ENCODE data around the gene ATXN7L2. TPM values are rescaled to one million over a fixed set of nuclear protein-coding genes. Genes with fewer than 3 reads are reported as not detected.

The ATXN7L2 gene
- total and polyA plus RNA-seq, 2 of the 8 experiments (the other 6 are each of a cell fraction or from before 2014, with no cell fraction given) = 8.1 to 9.3 TPM

DNA sequence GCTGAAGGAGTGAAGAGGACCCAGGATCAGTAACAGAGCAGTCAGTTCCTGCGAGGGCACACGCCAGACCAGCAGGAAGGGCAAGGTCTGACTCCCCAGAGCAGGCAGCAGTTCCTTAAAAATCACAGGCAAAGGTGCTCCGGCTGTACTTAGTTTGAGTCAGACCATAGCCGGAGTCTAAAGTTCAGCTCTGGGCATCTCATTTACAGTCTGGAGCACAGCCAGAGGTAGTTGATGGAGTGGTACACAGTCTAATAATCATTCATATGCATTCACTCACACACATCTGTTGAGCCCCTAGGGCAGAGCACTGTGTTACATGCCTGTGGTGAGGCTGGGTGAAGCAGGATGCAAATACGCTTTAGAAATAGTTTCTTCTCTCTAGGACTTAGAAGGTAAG is 33.2 kb downstream of the ATXN7L2 start:
- Histone ChIP-seq H2BK15ac (ENCODE audit: low read length) (no peak overlapping the region), H3K56ac (replicated peaks; ENCODE audit: insufficient read length, low read depth, low read length) (no peak overlapping the region), H2AK5ac (ENCODE audit: low read depth, low read length) (no peak overlapping the region), H2BK12ac (ENCODE audit: low read depth, low read length) (no peak overlapping the region), H4K8ac (ENCODE audit: extremely low read depth, insufficient read depth, low read length) (no peak overlapping the region), H3K9ac (replicated peaks in 1 of 4; ENCODE audit: extremely low read depth in 1 of 4, low read depth in 3 of 4, low read length in 3 of 4) (no peak overlapping the region), H2AFZ (ENCODE audit: low read length) (no peak overlapping the region), H3K4me2 (ENCODE audit: insufficient read depth in 1 of 2, low read depth in 2 of 2, low read length in 2 of 2) (no peak overlapping the region), H2BK5ac (ENCODE audit: low read depth, low read length) (no peak overlapping the region), H3K4me1 (replicated peaks in 1 of 4; ENCODE audit: control insufficient read depth in 3 of 4, insufficient read depth in 4 of 4, low read length in 3 of 4) (no peaks in the 10 kb centered on the region), H3K27ac (ENCODE audit: low read depth, low read length) (no peak overlapping the region), H2BK20ac (ENCODE audit: low read length) (no peak overlapping the region), H3K36me3 (ENCODE audit: control insufficient read depth in 2 of 4, insufficient read depth in 4 of 4, low read length in 3 of 4) (no peaks in the 10 kb centered on the region), H3K18ac (ENCODE audit: extremely low read depth, low read length) (no peak overlapping the region), H3K23me2 (ENCODE audit: low read depth, low read length) (no peaks in the 10 kb centered on the region), H3K4ac (replicated peaks; ENCODE audit: insufficient read length, low read depth, low read length) (no peak overlapping the region), H4K20me1 (replicated peaks in 1 of 2; ENCODE audit: control insufficient read depth in 1 of 2, insufficient read depth in 2 of 2, low read length in 2 of 2) (no peaks in the 10 kb centered on the region), H3K23ac (ENCODE audit: insufficient read length) (no peak overlapping the region), H3K79me2 (ENCODE audit: control insufficient read depth in 1 of 2, insufficient read depth in 2 of 2, low read length in 2 of 2) (no peaks in the 10 kb centered on the region), H3K27me3 (replicated peaks in 1 of 4; ENCODE audit: control insufficient read depth in 3 of 4, extremely low read depth in 1 of 4, insufficient read depth in 3 of 4, low read length in 3 of 4) (0 out of 7 replicates have a peak, but pooled peaks cover 0 to 2% (median 0%) of the 10 kb centered on the region in 4 experiments), H2BK120ac (replicated peaks; ENCODE audit: low read depth, low read length) (no peak overlapping the region), H3K14ac (ENCODE audit: insufficient read length) (no peak overlapping the region), H4K91ac (replicated peaks; ENCODE audit: insufficient read length, low read length) (no peak overlapping the region), H3K79me1 (ENCODE audit: low read depth, low read length) (no peaks in the 10 kb centered on the region), H4K5ac (ENCODE audit: insufficient read length, low read depth, low read length) (no peak overlapping the region), H3K9me3 (ENCODE audit: insufficient read depth in 2 of 2, low read depth in 1 of 2, low read length in 1 of 2) (no peaks in the 10 kb centered on the region), H3K4me3 (ENCODE audit: extremely low read depth in 1 of 4, insufficient read depth in 2 of 4, low read depth in 3 of 4, low read length in 4 of 4) (no peak overlapping the region)
- DNase-seq (ENCODE audit: low read depth in 1 of 2, low spot score in 2 of 2) (no peak), FAIRE-seq (no peak)
- ChIA-PET CTCF (ENCODE audit: partially characterized antibody) (interaction anchor here (0.8 to 43.7 kb wide), 3 partner anchors 17 to 192 kb away, joined by 3 to 1755 read pairs (median 666); partner anchors contain the start of genes ATXN7L2, CYB561D1 and GPR61), POLR2A (ENCODE audit: partially characterized antibody) (no interaction called here)
- 93% methylated on average over 5 of the region's 5 CpGs; no CpG with 5 or more reads in 1 of the 2 experiments for WGBS, 2 experiments (ENCODE audit: extremely low coverage in 1 of 2, insufficient coverage in 1 of 2, insufficient read length in 1 of 2, insufficient replicate concordance in 2 of 2, low coverage in 1 of 2, low lambda C conversion rate in 2 of 2, missing lambda C conversion rate in 1 of 2)
- TF ChIP-seq SIRT6 (IDR thresholded peaks at IDR 0.05; ENCODE audit: low read length) (no peak), POLR2AphosphoS5 (IDR thresholded peaks at IDR 0.05; ENCODE audit: low read depth, low read length) (no peak), SP2 (IDR thresholded peaks at IDR 0.05; ENCODE audit: low read length) (no peak), RXRA (IDR thresholded peaks at IDR 0.05; ENCODE audit: insufficient read depth, low read depth, low read length) (no peak), SRF (IDR thresholded peaks at IDR 0.05; ENCODE audit: low read depth, low read length) (no peak), NRF1 (IDR thresholded peaks at IDR 0.05; ENCODE audit: low read depth, low read length) (no peak), CTCF (IDR thresholded peaks at IDR 0.05; ENCODE audit: control extremely low read depth in 1 of 3, insufficient read depth in 1 of 3, low read depth in 1 of 3, low read length in 3 of 3) (no peak), CHD1 (IDR thresholded peaks at IDR 0.05; ENCODE audit: low read depth, low read length) (no peak), YY1 (IDR thresholded peaks at IDR 0.05; ENCODE audit: low read depth, low read length) (no peak), SAP30 (IDR thresholded peaks at IDR 0.05; ENCODE audit: insufficient read depth, insufficient replicate concordance, low read length) (no peak), BCL11A (IDR thresholded peaks at IDR 0.05; ENCODE audit: low read depth in 2 of 2, low read length in 2 of 2) (no peak), SIN3A (conservative IDR thresholded peaks at IDR 0.05 in 1 of 2, IDR thresholded peaks at IDR 0.05 in 1 of 2; ENCODE audit: low read depth in 1 of 2, low read length in 2 of 2) (no peak)
